Measurements from ENCODE around the gene TSHZ2.

DNA sequence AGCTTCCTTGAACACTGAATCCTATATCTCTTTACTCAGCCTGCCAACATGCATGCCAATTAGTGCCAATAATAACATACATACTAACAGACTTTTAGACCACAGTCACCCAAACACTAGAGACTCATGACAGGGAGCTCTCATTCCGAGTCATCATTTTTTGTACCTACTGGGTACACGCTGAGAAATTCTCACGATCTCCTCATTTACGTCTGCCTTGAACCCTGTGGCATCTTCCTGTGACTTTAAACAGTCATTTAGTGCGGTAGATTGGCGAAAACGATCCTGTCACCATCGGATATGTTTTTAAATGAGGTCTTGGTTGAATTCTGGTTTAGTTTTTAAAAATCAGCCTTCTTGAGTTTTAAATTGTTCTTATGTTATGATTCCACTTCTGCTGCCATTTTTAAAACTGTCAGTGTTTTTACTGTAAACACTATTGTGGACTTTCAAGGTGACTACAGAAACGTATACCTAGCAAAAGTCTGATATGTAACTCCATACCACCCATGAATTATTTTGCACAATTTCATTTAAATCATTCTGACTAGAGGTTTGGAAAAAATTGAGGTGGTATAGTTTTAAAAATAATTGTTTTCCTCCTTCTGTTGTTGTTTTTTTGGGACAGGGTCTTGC, 275.4 kb downstream of the TSHZ2 start:
- TF ChIP-seq SUZ12 (IDR thresholded peaks at IDR 0.05) (no peak), ARNT (IDR thresholded peaks at IDR 0.05) (no peak), BHLHE40 (IDR thresholded peaks at IDR 0.05; ENCODE audit: borderline replicate concordance) (no peak), SP1 (IDR thresholded peaks at IDR 0.05) (no peak), FOXM1 (IDR thresholded peaks at IDR 0.05; ENCODE audit: borderline replicate concordance) (no peak), FOXK2 (IDR thresholded peaks at IDR 0.05) (no peak), ELF4 (IDR thresholded peaks at IDR 0.05) (no peak), TARDBP (IDR thresholded peaks at IDR 0.05) (no peak), ZNF384 (IDR thresholded peaks at IDR 0.05) (no peak), HDGF (IDR thresholded peaks at IDR 0.05; ENCODE audit: borderline replicate concordance) (no peak)

Measured in HEK293T (cell line).